ENCODE data around the gene IVNS1ABP. TPM values are rescaled to one million over a fixed set of nuclear protein-coding genes. Genes with fewer than 3 reads are reported as not detected.

Gene IVNS1ABP
- total RNA-seq, 4 donors from 2014 or later, result 116 to 189 (median 145) TPM

DNA sequence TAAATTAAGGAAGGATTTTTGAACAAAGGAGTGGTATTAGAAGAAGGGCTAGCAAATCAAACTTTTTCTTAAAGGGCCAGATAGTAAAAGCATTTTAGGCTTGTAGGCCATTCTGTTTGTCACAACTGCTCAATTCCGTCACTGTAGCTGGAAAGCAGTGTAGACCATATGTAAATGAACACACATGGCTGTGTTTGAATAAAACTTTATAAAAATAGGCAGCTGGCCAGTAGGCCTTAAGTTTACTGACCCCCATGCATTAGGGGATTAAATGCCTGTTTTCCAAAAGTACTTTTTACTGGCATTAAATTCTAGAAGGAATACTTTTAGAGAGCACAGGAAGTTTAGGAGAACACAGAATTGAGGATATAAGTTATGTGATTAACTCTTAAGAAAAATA, 8.9 kb downstream of the IVNS1ABP start:
- H3K9me3 ChIP-seq, result no peaks in the 10 kb centered on the region
- H3K4me1 ChIP-seq, result peaks cover 33% of the 10 kb centered on the region
- peaks cover 75% of the 10 kb centered on the region for H3K36me3 ChIP-seq
- DNase-seq (ENCODE audit: low spot score in 2 of 2), result no peak
- no peak overlapping the region for H3K4me3 ChIP-seq
- WGBS, result 96% methylated on average over 1 of the region's 1 CpG
- no peaks in the 10 kb centered on the region for H3K27me3 ChIP-seq
- no peak overlapping the region for H3K27ac ChIP-seq
- TF ChIP-seq POLR2A (IDR thresholded peaks at IDR 0.05) (no peak), POLR2AphosphoS5 (IDR thresholded peaks at IDR 0.05) (no peak), EP300 (IDR thresholded peaks at IDR 0.05) (no peak)
- TF ChIP-seq, protein P1, sequence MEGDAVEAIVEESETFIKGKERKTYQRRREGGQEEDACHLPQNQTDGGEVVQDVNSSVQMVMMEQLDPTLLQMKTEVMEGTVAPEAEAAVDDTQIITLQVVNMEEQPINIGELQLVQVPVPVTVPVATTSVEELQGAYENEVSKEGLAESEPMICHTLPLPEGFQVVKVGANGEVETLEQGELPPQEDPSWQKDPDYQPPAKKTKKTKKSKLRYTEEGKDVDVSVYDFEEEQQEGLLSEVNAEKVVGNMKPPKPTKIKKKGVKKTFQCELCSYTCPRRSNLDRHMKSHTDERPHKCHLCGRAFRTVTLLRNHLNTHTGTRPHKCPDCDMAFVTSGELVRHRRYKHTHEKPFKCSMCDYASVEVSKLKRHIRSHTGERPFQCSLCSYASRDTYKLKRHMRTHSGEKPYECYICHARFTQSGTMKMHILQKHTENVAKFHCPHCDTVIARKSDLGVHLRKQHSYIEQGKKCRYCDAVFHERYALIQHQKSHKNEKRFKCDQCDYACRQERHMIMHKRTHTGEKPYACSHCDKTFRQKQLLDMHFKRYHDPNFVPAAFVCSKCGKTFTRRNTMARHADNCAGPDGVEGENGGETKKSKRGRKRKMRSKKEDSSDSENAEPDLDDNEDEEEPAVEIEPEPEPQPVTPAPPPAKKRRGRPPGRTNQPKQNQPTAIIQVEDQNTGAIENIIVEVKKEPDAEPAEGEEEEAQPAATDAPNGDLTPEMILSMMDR (IDR thresholded peaks at IDR 0.05), result no peak

DNA sequence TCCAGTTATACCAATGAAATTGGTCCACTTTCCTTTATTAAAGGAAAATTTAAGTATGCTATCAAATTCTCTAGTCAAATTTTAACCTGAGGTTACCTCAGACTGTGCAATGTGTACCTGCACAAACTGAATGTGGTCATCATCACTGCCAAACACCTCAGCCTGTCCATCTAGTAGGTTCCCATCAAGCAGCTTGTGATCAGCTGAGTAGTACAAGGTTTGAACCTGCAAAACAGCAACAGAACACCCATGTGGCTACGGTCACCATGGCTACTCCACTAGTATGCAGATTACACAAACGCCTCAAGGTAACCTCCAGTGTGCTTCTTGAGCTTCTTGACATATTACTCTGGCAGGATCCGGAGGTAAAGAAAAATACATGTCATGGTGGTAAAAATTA, 11.6 kb downstream of the IVNS1ABP start:
- H3K4me3 ChIP-seq, result no peak overlapping the region
- no peak overlapping the region for H3K27ac ChIP-seq
- DNase-seq (ENCODE audit: low spot score in 2 of 2), result no peak
- H3K9me3 ChIP-seq, result no peaks in the 10 kb centered on the region
- peaks cover 92% of the 10 kb centered on the region for H3K36me3 ChIP-seq
- no peaks in the 10 kb centered on the region for H3K27me3 ChIP-seq
- TF ChIP-seq EP300 (IDR thresholded peaks at IDR 0.05), result no peak
- peak in 1 of 3 donors; percentile 15 for TF ChIP-seq POLR2AphosphoS5 (IDR thresholded peaks at IDR 0.05)
- H3K4me1 ChIP-seq, result peaks cover 10% of the 10 kb centered on the region
- 96% methylated on average over 3 of the region's 3 CpGs for WGBS

DNA sequence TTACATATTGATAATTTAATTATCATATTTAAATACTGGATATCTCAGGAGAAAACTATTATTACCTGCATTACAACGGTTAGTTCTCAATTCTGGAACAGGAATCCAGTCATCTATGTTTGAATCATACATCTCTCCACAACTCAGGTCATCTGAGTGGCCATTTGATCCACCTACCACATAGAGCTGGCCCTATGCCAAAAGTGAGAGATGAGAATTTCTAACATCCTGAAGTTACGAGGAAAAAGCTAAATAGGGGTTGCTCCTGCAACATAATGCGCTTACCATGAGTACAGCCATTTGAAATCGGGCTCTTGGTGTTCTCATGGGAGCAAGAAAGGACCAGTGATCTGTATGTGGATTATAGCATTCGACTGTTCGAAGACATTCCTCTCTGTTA, 16.9 kb downstream of the IVNS1ABP start:
- Histone ChIP-seq H3K36me3 (peaks cover 89% of the 10 kb centered on the region), H3K27me3 (no peaks in the 10 kb centered on the region), H3K4me3 (no peak overlapping the region), H3K4me1 (no peaks in the 10 kb centered on the region), H3K9me3 (no peaks in the 10 kb centered on the region), H3K27ac (no peak overlapping the region)
- no peak for DNase-seq (ENCODE audit: low spot score in 2 of 2)
- 94% methylated on average over 6 of the region's 6 CpGs for WGBS
- TF ChIP-seq POLR2A (IDR thresholded peaks at IDR 0.05) (no peak), EP300 (IDR thresholded peaks at IDR 0.05) (no peak), POLR2AphosphoS5 (IDR thresholded peaks at IDR 0.05) (no peak)
- TF ChIP-seq, protein P1 (IDR thresholded peaks at IDR 0.05), result no peak

DNA sequence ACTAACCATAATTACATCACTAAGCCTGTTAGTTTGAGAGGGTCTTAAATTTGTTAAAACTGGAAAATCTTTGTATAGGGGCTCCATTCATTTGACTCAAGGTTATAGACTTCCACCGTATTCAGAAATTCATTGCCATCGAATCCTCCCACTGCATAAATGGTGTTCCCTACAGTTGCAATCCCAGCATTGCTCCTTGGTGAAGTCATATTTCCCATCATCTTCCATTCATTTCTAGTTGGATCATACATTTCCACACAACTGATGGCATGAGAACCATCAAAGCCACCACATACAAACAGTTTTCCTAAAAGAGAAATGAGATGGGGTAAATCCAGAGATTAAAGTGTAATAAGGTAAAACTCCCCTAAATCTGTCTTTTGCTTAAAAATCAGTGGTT, 19.1 kb downstream of the IVNS1ABP start:
- WGBS, result 94% methylated on average over 2 of the region's 2 CpGs
- TF ChIP-seq, protein P1 (IDR thresholded peaks at IDR 0.05), result no peak
- no peak for TF ChIP-seq EP300 (IDR thresholded peaks at IDR 0.05)
- TF ChIP-seq POLR2AphosphoS5 (IDR thresholded peaks at IDR 0.05), result no peak
- no peak for TF ChIP-seq POLR2A (IDR thresholded peaks at IDR 0.05)
- Histone ChIP-seq H3K4me1 (peaks cover 4% of the 10 kb centered on the region), H3K4me3 (no peak overlapping the region), H3K9me3 (no peaks in the 10 kb centered on the region), H3K27me3 (no peaks in the 10 kb centered on the region), H3K36me3 (peaks cover 77% of the 10 kb centered on the region), H3K27ac (no peak overlapping the region)
- DNase-seq (ENCODE audit: low spot score in 2 of 2), result no peak

DNA sequence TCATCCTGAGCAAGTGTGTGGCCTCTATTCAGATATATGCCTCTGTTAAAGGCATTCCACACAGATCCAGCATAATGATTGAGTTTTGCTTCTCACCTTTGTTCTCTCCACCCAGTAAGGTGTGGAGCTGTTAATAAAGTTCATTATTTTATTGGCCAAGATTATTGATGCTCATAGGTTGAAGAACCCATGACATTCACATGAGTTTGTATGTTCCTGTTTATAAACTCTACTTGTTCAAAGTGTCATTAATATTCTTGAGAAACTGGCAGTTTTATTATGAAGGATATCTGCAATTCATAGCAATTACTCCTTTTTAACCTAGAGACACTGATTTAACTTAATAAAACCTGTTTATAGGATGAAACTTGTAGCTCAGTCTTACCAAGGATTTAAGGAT, 22.0 kb downstream of the IVNS1ABP start:
- H3K36me3 ChIP-seq, result peaks cover 54% of the 10 kb centered on the region
- TF ChIP-seq, protein P1 (IDR thresholded peaks at IDR 0.05), result no peak
- TF ChIP-seq EP300 (IDR thresholded peaks at IDR 0.05), result no peak
- TF ChIP-seq POLR2AphosphoS5 (IDR thresholded peaks at IDR 0.05), result no peak
- no peak for TF ChIP-seq POLR2A (IDR thresholded peaks at IDR 0.05)
- peaks cover 5% of the 10 kb centered on the region for H3K4me1 ChIP-seq
- H3K27me3 ChIP-seq, result no peaks in the 10 kb centered on the region
- no peak overlapping the region for H3K27ac ChIP-seq
- H3K4me3 ChIP-seq, result no peak overlapping the region
- H3K9me3 ChIP-seq, result no peaks in the 10 kb centered on the region
- DNase-seq (ENCODE audit: low spot score in 2 of 2), result no peak

DNA sequence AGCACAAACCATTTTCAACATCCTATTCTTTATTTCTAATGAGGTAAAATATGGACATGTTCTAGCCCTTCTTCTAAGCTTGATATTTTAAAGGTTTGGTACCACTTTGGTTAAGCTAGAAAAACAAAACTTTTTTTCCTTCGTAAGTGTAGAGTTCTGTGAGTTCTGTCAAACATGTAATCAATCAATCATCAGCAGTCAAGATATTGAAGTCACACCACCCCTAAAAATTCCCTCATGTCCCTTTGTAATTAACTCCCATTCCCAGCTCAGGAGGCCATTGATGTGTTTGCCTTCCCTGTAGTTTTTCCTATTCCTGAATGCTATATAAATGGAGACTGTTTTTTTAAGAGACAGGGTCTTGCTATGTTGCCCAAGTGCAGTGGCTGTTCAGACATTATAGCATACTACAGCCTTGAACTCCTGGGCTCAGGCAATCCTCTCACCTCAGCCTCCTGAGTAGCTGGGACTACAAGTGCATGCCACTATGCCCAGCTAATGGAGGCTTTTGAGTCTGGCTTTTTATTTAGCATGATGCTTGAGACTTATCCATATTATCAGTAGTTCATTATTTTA, 23.0 kb downstream of the IVNS1ABP start:
- DNase-seq (ENCODE audit: low spot score in 2 of 2), result no peak
- Histone ChIP-seq H3K9me3 (no peaks in the 10 kb centered on the region), H3K27ac (no peak overlapping the region), H3K4me1 (peaks cover 5% of the 10 kb centered on the region), H3K36me3 (peaks cover 43% of the 10 kb centered on the region), H3K27me3 (no peaks in the 10 kb centered on the region), H3K4me3 (no peak overlapping the region)
- WGBS, result 79% methylated on average over 1 of the region's 1 CpG
- TF ChIP-seq, protein P1 (IDR thresholded peaks at IDR 0.05), result no peak
- TF ChIP-seq POLR2A (IDR thresholded peaks at IDR 0.05) (no peak), POLR2AphosphoS5 (IDR thresholded peaks at IDR 0.05) (no peak), EP300 (IDR thresholded peaks at IDR 0.05) (no peak)

Data from suprapubic skin (tissue), 4 donors.